ENCODE measurements around the gene FANCD2OS.
"Not testable (repeated sequence)": the region's sequence is repeated elsewhere in the genome, so short reads cannot be mapped to it uniquely, and the experiment has no call there.

The FANCD2OS gene

DNA sequence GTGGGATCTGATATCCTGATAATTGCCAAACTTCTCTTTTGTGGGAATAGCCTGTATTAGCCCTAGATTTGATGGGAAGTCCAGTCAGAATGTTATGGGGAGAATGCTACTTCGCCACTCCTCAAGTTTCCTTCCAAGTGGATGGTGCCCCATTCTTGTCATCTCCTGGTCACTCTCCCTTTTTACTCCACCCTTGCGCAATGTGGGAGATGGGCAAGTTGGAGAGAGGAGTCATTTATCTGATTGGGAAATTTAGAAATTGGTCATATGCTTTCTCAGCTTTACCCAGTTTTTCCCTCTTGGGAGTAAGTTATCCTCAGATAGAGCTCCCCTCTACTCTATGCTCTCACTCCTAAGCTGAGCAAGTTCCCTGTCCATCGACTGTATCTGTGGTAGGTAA is 14.4 kb downstream of the FANCD2OS start:
- DNase-seq (ENCODE audit: low read depth) = no peak
- TF ChIP-seq, protein P1, sequence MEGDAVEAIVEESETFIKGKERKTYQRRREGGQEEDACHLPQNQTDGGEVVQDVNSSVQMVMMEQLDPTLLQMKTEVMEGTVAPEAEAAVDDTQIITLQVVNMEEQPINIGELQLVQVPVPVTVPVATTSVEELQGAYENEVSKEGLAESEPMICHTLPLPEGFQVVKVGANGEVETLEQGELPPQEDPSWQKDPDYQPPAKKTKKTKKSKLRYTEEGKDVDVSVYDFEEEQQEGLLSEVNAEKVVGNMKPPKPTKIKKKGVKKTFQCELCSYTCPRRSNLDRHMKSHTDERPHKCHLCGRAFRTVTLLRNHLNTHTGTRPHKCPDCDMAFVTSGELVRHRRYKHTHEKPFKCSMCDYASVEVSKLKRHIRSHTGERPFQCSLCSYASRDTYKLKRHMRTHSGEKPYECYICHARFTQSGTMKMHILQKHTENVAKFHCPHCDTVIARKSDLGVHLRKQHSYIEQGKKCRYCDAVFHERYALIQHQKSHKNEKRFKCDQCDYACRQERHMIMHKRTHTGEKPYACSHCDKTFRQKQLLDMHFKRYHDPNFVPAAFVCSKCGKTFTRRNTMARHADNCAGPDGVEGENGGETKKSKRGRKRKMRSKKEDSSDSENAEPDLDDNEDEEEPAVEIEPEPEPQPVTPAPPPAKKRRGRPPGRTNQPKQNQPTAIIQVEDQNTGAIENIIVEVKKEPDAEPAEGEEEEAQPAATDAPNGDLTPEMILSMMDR (IDR thresholded peaks at IDR 0.05; ENCODE audit: low read depth, low read length, missing control alignments) = no peak
- H3K4me3 ChIP-seq (ENCODE audit: low read depth, low read length) = no peak overlapping the region

DNA sequence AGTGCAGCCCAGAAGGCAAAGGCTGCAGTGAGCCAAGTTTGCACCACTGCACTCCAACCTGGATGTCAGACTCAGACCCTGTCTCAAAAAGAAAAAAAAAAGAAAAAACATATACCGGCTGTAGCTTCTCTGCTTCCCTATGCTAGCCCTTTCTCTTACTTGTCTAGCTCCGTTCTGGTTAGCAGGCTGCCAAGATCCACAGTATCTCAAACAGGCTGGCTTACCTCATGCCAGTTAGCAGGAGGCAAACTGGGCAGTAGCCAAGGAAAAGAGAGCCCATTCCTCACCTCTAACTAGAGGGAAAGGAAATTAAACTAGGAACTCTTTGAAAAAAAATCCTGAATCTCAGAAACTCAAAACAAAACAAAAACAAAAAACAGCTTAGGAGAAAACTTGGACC is 16.7 kb downstream of the FANCD2OS start:
- not testable (repeated sequence) for H3K4me3 ChIP-seq (ENCODE audit: low read depth, low read length); DNase-seq (ENCODE audit: low read depth)

DNA sequence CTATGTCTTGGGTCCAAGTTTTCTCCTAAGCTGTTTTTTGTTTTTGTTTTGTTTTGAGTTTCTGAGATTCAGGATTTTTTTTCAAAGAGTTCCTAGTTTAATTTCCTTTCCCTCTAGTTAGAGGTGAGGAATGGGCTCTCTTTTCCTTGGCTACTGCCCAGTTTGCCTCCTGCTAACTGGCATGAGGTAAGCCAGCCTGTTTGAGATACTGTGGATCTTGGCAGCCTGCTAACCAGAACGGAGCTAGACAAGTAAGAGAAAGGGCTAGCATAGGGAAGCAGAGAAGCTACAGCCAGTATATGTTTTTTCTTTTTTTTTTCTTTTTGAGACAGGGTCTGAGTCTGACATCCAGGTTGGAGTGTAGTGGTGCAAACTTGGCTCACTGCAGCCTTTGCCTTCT is 17.3 kb downstream of the FANCD2OS start:
- DNase-seq (ENCODE audit: low read depth); H3K4me3 ChIP-seq (ENCODE audit: low read depth, low read length): not testable (repeated sequence)

DNA sequence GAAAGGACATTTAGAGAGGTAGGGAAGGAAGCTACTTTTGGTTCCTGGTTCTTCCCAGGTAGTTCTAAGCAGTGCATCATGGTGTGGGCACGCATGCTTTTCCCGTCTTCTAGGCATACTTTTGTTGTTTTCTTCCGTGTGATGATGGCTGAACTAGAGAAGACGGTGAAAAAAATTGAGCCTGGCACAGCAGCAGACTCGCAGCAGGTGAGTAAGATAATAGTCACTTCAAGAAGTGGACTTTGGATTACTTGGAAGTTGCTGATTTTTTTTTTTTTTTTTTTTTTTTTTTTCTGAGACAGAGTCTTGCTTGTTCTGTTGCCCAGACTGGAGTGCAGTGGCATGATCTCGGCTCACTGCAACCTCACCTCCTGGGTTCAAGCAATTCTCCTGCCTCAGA is 17.9 kb downstream of the FANCD2OS start:
- H3K4me3 ChIP-seq (ENCODE audit: low read depth, low read length) = no peak overlapping the region
- TF ChIP-seq, protein P1 (IDR thresholded peaks at IDR 0.05; ENCODE audit: low read depth, low read length, missing control alignments) = no peak
- no peak for DNase-seq (ENCODE audit: low read depth)

DNA sequence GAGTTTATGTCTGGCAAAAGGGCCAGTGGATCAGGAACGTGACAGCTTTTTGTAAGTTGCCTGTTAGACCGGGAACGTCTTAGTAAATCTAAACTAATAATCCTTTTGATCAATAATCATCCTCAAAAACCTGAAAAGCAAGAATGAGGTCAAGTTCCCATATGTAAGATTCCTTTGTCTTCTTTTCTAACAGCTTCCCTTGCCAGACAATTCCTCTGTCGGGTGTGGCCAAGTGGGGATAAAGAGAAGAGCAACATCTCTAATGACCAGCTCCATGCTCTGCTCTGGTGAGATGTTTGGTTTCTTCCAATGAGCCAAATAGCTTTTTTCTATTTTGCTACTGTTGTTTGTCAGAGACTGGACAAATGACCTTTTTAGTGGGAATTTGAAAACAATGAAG is 19.8 kb downstream of the FANCD2OS start:
- no peak overlapping the region for H3K4me3 ChIP-seq (ENCODE audit: low read depth, low read length)
- TF ChIP-seq, protein P1 (IDR thresholded peaks at IDR 0.05; ENCODE audit: low read depth, low read length, missing control alignments) = no peak
- DNase-seq (ENCODE audit: low read depth) = no peak

DNA sequence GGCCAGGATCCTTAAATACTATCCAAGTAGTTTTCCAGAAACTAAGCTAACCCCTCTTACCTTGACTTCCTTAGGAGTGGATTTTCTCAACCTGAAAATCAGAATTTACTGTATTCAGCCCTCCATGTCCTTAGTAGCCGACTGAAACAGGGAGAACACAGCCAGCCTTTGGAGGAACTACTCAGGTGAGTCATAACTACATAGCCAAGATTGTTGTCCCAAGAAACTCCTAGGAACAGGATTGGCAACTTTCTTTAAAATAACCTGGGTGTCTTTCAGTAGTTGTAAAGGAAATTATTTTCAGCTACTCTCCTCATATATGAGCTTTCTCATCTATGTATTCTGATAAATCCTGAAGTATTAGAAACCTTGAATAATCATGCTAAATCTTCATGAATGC is 22.3 kb downstream of the FANCD2OS start:
- no peak overlapping the region for H3K4me3 ChIP-seq (ENCODE audit: low read depth, low read length)
- DNase-seq (ENCODE audit: low read depth) = no peak
- TF ChIP-seq, protein P1 (IDR thresholded peaks at IDR 0.05; ENCODE audit: low read depth, low read length, missing control alignments) = no peak

DNA sequence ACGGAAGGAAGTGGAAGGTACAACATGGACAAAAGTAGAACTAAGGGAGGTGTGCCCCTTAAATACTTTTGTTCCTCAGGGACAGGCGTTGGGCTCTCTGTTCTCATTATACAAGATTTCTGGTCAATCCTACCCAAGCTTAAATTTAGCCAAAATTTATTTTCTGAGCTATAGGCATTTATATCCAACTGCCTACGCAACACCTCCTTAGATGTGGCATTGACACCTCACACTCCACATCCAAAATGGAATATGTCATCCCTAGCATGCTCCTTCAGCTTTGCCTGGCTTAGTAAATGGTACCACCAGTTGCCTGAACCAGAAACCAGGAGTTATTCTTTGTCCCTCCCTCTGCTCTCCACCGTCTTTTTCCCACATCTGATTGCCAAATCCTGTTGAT is 26.2 kb downstream of the FANCD2OS start:
- no peak overlapping the region for H3K4me3 ChIP-seq (ENCODE audit: low read depth, low read length)
- TF ChIP-seq, protein P1 (IDR thresholded peaks at IDR 0.05; ENCODE audit: low read depth, low read length, missing control alignments) = no peak

DNA sequence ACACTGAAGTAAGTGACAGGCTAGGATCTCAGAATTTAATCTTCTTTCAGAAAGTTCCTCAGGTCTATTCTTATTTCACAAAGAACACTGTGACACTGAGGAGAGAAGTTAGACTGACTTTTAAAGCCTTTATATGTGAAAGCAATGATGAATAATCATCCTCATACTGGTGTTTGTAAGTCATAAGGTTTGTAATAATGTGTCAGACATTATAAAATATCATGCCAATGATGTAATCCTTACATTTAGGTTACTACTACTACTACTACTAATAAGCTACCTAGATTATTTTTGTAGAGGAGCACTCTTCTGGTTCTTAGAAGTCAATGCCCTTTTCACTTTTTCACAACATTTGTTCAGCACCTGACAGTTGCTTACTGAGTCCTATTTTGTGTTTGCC is 33.4 kb downstream of the FANCD2OS start:
- H3K4me3 ChIP-seq (ENCODE audit: low read depth, low read length) = no peak overlapping the region
- no peak for DNase-seq (ENCODE audit: low read depth)
- TF ChIP-seq, protein P1 (IDR thresholded peaks at IDR 0.05; ENCODE audit: low read depth, low read length, missing control alignments) = no peak

More for the DNA sequence above, 26.2 kb downstream of the FANCD2OS start:
- no peak for DNase-seq (ENCODE audit: low read depth)

DNA sequence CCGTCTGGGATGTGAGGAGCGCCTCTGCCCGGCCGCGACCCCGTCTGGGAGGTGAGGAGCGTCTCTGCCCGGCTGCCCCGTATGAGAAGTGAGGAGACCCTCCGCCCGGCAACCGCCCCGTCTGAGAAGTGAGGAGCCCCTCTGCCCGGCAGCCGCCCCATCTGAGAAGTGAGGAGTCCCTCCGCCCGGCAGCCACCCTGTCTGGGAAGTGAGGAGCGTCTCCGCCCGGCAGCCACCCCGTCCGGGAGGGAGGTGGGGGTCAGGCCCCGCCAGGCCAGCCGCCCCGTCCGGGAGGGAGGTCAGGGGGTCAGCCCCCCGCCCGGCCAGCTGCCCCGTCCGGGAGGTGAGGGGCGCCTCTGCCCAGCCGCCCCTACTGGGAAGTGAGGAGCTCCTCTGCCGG is 38.0 kb downstream of the FANCD2OS start:
- not testable (repeated sequence) for H3K4me3 ChIP-seq (ENCODE audit: low read depth, low read length); DNase-seq (ENCODE audit: low read depth)
